Measurements from ENCODE around the gene ITGAX. TPM values are rescaled to one million over a fixed set of nuclear protein-coding genes. Genes with fewer than 3 reads are reported as not detected.

ITGAX gene
- total and polyA plus RNA-seq, 2 experiments from 2014 or later, result not detected

DNA sequence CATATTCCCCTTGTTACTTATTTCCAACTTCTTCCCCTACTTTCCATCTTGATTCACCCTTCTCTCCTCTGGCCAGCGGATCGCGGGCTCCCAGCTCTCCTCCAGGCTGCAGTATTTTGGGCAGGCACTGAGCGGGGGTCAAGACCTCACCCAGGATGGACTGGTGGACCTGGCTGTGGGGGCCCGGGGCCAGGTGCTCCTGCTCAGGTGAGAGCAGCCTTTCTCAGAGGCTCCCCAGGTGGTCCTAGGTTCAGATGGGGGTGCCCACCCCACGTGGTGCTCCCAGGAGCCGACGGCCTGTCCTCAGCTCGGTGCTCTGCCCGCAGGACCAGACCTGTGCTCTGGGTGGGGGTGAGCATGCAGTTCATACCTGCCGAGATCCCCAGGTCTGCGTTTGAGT, 16.0 kb downstream of the ITGAX start:
- no peaks in the 10 kb centered on the region for H3K4me1 ChIP-seq (ENCODE audit: insufficient read depth)
- Mint-ChIP-seq H3K9me3 (peaks cover 20% of the 10 kb centered on the region), H3K36me3 (ENCODE audit: low read depth) (no peaks in the 10 kb centered on the region; the same call in 2 of the 3 replicates), H3K27me3 (ENCODE audit: insufficient read depth, low read depth, poor library complexity) (peaks cover 8% of the 10 kb centered on the region), H3K4me1 (no peaks in the 10 kb centered on the region), H3K27ac (no peak overlapping the region), H3K4me3 (no peak overlapping the region)
- H3K27me3 ChIP-seq (ENCODE audit: insufficient read depth), result no peaks in the 10 kb centered on the region
- H3K4me2 ChIP-seq, result no peak overlapping the region
- H4K20me1 ChIP-seq (replicated peaks; ENCODE audit: insufficient read depth), result no peaks in the 10 kb centered on the region
- ATAC-seq (no peak), DNase-seq (ENCODE audit: low spot score) (no peak)
- no peaks in the 10 kb centered on the region for H3K9me2 ChIP-seq (ENCODE audit: insufficient read depth)
- H3K79me2 ChIP-seq (replicated peaks; ENCODE audit: insufficient read depth), result no peaks in the 10 kb centered on the region
- TF ChIP-seq, protein P1, sequence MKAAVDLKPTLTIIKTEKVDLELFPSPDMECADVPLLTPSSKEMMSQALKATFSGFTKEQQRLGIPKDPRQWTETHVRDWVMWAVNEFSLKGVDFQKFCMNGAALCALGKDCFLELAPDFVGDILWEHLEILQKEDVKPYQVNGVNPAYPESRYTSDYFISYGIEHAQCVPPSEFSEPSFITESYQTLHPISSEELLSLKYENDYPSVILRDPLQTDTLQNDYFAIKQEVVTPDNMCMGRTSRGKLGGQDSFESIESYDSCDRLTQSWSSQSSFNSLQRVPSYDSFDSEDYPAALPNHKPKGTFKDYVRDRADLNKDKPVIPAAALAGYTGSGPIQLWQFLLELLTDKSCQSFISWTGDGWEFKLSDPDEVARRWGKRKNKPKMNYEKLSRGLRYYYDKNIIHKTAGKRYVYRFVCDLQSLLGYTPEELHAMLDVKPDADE (IDR thresholded peaks at IDR 0.05), result no peak
- TF ChIP-seq, protein P2, sequence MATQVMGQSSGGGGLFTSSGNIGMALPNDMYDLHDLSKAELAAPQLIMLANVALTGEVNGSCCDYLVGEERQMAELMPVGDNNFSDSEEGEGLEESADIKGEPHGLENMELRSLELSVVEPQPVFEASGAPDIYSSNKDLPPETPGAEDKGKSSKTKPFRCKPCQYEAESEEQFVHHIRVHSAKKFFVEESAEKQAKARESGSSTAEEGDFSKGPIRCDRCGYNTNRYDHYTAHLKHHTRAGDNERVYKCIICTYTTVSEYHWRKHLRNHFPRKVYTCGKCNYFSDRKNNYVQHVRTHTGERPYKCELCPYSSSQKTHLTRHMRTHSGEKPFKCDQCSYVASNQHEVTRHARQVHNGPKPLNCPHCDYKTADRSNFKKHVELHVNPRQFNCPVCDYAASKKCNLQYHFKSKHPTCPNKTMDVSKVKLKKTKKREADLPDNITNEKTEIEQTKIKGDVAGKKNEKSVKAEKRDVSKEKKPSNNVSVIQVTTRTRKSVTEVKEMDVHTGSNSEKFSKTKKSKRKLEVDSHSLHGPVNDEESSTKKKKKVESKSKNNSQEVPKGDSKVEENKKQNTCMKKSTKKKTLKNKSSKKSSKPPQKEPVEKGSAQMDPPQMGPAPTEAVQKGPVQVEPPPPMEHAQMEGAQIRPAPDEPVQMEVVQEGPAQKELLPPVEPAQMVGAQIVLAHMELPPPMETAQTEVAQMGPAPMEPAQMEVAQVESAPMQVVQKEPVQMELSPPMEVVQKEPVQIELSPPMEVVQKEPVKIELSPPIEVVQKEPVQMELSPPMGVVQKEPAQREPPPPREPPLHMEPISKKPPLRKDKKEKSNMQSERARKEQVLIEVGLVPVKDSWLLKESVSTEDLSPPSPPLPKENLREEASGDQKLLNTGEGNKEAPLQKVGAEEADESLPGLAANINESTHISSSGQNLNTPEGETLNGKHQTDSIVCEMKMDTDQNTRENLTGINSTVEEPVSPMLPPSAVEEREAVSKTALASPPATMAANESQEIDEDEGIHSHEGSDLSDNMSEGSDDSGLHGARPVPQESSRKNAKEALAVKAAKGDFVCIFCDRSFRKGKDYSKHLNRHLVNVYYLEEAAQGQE (IDR thresholded peaks at IDR 0.05; ENCODE audit: unreplicated experiment), result no peak
- TF ChIP-seq, protein P3, sequence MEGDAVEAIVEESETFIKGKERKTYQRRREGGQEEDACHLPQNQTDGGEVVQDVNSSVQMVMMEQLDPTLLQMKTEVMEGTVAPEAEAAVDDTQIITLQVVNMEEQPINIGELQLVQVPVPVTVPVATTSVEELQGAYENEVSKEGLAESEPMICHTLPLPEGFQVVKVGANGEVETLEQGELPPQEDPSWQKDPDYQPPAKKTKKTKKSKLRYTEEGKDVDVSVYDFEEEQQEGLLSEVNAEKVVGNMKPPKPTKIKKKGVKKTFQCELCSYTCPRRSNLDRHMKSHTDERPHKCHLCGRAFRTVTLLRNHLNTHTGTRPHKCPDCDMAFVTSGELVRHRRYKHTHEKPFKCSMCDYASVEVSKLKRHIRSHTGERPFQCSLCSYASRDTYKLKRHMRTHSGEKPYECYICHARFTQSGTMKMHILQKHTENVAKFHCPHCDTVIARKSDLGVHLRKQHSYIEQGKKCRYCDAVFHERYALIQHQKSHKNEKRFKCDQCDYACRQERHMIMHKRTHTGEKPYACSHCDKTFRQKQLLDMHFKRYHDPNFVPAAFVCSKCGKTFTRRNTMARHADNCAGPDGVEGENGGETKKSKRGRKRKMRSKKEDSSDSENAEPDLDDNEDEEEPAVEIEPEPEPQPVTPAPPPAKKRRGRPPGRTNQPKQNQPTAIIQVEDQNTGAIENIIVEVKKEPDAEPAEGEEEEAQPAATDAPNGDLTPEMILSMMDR (conservative IDR thresholded peaks at IDR 0.05; ENCODE audit: low read depth in 2 of 2), result no peak
- no peak for TF ChIP-seq JUNB (IDR thresholded peaks at IDR 0.05; ENCODE audit: unreplicated experiment)
- TF ChIP-seq NANOG (IDR thresholded peaks at IDR 0.05; ENCODE audit: borderline replicate concordance), result no peak
- no peak for TF ChIP-seq CREB1 (CRISPR knock-in tag; IDR thresholded peaks at IDR 0.05; ENCODE audit: low read depth)
- TF ChIP-seq, protein P4, sequence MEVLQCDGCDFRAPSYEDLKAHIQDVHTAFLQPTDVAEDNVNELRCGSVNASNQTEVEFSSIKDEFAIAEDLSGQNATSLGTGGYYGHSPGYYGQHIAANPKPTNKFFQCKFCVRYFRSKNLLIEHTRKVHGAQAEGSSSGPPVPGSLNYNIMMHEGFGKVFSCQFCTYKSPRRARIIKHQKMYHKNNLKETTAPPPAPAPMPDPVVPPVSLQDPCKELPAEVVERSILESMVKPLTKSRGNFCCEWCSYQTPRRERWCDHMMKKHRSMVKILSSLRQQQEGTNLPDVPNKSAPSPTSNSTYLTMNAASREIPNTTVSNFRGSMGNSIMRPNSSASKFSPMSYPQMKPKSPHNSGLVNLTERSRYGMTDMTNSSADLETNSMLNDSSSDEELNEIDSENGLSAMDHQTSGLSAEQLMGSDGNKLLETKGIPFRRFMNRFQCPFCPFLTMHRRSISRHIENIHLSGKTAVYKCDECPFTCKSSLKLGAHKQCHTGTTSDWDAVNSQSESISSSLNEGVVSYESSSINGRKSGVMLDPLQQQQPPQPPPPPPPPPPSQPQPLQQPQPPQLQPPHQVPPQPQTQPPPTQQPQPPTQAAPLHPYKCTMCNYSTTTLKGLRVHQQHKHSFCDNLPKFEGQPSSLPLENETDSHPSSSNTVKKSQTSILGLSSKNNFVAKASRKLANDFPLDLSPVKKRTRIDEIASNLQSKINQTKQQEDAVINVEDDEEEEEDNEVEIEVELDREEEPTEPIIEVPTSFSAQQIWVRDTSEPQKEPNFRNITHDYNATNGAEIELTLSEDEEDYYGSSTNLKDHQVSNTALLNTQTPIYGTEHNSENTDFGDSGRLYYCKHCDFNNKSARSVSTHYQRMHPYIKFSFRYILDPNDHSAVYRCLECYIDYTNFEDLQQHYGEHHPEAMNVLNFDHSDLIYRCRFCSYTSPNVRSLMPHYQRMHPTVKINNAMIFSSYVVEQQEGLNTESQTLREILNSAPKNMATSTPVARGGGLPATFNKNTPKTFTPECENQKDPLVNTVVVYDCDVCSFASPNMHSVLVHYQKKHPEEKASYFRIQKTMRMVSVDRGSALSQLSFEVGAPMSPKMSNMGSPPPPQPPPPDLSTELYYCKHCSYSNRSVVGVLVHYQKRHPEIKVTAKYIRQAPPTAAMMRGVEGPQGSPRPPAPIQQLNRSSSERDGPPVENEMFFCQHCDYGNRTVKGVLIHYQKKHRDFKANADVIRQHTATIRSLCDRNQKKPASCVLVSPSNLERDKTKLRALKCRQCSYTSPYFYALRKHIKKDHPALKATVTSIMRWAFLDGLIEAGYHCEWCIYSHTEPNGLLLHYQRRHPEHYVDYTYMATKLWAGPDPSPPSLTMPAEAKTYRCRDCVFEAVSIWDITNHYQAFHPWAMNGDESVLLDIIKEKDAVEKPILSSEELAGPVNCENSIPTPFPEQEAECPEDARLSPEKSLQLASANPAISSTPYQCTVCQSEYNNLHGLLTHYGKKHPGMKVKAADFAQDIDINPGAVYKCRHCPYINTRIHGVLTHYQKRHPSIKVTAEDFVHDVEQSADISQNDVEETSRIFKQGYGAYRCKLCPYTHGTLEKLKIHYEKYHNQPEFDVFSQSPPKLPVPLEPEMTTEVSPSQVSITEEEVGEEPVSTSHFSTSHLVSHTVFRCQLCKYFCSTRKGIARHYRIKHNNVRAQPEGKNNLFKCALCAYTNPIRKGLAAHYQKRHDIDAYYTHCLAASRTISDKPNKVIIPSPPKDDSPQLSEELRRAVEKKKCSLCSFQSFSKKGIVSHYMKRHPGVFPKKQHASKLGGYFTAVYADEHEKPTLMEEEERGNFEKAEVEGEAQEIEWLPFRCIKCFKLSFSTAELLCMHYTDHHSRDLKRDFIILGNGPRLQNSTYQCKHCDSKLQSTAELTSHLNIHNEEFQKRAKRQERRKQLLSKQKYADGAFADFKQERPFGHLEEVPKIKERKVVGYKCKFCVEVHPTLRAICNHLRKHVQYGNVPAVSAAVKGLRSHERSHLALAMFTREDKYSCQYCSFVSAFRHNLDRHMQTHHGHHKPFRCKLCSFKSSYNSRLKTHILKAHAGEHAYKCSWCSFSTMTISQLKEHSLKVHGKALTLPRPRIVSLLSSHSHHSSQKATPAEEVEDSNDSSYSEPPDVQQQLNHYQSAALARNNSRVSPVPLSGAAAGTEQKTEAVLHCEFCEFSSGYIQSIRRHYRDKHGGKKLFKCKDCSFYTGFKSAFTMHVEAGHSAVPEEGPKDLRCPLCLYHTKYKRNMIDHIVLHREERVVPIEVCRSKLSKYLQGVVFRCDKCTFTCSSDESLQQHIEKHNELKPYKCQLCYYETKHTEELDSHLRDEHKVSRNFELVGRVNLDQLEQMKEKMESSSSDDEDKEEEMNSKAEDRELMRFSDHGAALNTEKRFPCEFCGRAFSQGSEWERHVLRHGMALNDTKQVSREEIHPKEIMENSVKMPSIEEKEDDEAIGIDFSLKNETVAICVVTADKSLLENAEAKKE (CRISPR knock-in tag; IDR thresholded peaks at IDR 0.05), result no peak
- TF ChIP-seq POLR2AphosphoS5 (IDR thresholded peaks at IDR 0.05; ENCODE audit: low read depth), result no peak
- no peak for TF ChIP-seq STAT1 (IDR thresholded peaks at IDR 0.05; ENCODE audit: unreplicated experiment)
- no peak for TF ChIP-seq ZNF114 (CRISPR knock-in tag; IDR thresholded peaks at IDR 0.05)
- TF ChIP-seq ZNF331 (CRISPR knock-in tag; IDR thresholded peaks at IDR 0.05; ENCODE audit: low read depth), result no peak
- TF ChIP-seq EZH2phosphoT487 (IDR thresholded peaks at IDR 0.05; ENCODE audit: unreplicated experiment), result no peak
- no peak for TF ChIP-seq EZH2 (IDR thresholded peaks at IDR 0.05; ENCODE audit: low read depth, unreplicated experiment)
- no peak overlapping the region for H3K4me3 ChIP-seq
- H3K36me3 ChIP-seq (ENCODE audit: insufficient read depth), result no peaks in the 10 kb centered on the region
- no peak overlapping the region for H2AFZ ChIP-seq
- H3K27ac ChIP-seq (ENCODE audit: low read depth), result no peak overlapping the region
- no peaks in the 10 kb centered on the region for H3F3A ChIP-seq (replicated peaks; ENCODE audit: low read depth)

Measured in GM23338 (cell line).